Activated T-cell treated with anti-CD3 and anti-CD28 coated beads for 1 hour (primary cell): Measurements from ENCODE around the gene AKAP7.
"Not testable (repeated sequence)": the region's sequence is repeated elsewhere in the genome, so short reads cannot be mapped to it uniquely, and the experiment has no call there.

Experiments used
- DNase-seq: peaks from one replicate; pipeline ENCODE4 v3.0.0-alpha.2; 2020; ENCODE audit warnings: low read depth

The AKAP7 gene

DNA sequence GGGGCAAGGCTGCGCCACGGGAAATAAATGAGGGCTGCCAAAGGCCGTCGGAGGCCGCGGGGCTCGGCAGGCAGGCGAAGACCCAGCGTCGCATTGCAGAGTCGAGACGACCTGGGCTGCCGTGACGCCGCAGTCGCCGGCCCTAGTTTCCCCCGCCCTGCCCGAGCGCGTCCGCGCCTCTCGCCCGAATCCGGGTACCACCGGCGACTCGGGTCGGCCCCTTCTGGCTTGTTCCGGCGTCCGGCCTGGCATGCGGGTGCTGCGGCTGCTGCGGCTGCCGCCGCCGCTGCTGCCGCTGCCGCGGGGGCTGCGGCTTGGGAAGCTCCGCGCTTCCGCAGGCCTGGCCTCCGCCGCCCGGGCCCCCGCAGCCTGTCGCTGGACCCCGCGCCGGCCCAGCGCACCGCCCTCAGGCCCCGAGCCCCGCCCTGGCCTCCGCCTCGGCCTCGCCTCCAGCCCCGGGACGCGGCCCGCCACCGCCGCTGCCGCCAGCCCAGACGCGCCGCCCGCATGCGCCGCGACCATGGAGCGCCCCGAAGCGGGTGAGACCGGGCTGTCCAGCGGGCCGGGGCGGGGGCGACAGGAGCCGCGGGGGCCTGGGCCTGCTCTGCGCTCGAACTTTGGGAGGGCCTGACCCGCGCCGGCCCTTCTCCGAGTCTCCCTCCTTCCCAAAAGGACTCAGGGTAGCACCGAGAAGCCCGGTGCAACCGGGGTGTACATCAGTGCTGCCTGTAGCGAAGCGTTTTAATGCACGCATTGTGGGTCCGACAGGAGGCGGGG lies at the start of gene AKAP7:
Gene AKAP7, plus strand, starts transcription at position 224 of the 777 bp plus-strand sequence. Its CDS starts 297 bp downstream, at position 521.
- DNase-seq: peak; percentile 29

DNA sequence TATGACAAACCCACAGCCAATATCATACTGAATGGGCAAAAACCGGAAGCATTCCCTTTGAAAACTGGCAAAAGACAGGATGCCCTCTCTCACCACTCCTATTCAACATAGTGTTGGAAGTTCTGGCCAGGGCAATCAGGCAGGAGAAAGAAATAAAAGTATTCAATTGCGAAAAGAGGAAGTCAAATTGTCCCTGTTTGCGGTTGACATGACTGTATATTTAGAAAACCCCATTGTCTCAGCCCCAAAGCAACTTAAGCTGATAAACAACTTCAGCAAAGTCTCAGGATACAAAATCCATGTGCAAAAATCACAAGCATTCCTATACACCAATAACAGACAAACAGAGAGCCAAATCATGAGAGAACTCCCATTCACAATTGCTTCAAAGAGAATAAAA lies 44.9 kb upstream of the AKAP7 start:
- DNase-seq: not testable (repeated sequence)

- DNase-seq: not testable (repeated sequence)
Measured at GRCh38 chr6:131091944-131092343, 43.3 kb upstream of the AKAP7 start.

DNA sequence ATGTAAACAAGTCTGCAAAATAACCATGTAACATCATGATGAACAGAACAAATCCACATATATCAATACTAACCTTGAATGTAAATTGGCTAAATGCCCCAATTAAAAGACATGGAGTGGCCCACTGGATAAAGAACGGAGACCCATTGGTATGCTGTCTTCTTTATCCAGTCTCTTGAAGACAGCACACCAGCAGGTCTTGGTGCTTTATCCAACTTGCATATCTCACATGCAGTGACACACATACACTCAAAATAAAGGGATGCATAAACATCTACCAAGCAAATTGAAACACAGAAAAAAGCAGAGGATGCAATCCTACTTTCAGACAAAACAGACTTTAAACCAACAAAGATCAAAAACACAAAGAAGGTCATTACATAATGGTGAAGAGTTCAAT lies 41.9 kb upstream of the AKAP7 start:
- no peak for DNase-seq

- DNase-seq: no peak
Measured at GRCh38 chr6:131096786-131097185, 38.5 kb upstream of the AKAP7 start.

- no peak for DNase-seq
Measured at GRCh38 chr6:131101911-131102680, 33.2 kb upstream of the AKAP7 start.

DNA sequence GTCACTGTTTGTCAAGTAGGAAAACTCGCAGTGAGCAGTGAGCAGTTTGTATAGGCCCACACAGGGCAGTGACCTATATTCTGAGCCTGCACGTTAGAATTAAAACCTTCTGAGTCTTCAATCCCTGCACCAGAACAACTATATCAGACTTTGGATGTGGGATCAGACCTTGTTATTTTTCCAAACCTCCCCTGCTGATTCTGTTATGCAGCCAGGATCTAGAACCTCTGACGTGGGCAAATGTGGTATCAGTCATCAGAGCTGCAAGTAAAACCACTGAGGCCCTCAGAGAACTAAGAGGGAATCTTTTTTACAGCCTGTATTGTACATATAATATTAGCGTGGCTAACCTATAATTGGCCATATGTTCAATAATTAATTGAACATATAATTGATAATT lies 32.0 kb upstream of the AKAP7 start:
- no peak for DNase-seq

DNA sequence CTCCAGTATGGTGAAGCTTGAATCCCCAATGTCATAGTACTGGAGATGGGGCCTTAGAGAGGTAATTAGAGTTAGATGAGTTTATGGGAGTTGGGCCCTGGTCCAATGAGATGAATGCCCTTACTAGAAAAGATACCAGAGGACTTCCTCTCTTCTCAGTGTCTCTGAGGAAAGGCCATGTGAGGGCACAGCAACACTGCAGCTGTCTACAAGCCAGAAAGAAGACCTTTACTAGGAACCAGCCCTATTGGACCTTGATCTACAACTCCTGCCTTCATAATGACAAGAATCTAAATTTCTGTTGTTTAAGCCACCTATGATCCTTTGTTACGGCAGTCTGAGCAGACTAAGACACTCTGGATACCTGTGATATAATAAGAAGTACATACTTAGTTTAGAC lies 31.4 kb upstream of the AKAP7 start:
- DNase-seq: no peak

GRCh38 chr6:131107151-131107550 lies 28.1 kb upstream of the AKAP7 start:
- DNase-seq: no peak

DNA sequence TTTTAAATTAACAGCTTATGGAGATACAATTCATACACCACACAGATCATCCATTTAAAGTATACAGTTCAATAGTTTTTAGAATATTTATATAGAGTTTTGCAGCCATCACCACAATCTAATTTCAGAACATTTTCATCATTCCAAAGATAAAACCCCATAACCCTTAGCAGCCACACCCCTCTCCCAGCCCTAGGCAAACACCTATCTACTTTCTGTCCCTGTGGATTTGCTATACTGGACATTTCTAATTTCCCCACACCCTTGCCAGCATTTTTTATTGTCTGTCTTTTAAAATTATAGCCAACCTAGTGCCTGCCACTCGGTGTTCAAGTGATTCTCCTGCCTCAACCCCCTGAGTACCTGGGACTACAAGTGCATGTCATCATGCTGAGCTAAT lies 23.0 kb upstream of the AKAP7 start:
- DNase-seq: no peak

DNA sequence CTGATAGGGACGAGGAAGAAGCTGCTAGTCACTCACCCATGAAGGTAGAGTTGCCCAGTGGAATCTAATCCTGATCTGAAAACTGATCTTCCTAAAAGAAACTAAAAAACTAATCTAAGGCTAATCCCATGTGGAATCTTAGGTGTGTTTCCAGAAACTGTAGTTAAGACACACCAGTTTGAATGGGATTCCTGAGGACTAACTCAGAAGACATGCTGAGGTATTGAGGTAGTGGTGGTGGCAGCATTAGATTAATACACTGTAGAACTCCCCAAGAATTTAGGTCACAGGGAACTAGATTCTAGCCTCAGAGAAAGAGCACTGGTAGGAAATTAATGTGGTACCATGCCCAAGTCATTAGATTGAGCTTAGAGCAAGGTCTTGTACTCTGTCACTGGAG lies 19.6 kb upstream of the AKAP7 start:
- no peak for DNase-seq

GRCh38 chr6:131116321-131116720 lies 18.9 kb upstream of the AKAP7 start:
- no peak for DNase-seq

DNA sequence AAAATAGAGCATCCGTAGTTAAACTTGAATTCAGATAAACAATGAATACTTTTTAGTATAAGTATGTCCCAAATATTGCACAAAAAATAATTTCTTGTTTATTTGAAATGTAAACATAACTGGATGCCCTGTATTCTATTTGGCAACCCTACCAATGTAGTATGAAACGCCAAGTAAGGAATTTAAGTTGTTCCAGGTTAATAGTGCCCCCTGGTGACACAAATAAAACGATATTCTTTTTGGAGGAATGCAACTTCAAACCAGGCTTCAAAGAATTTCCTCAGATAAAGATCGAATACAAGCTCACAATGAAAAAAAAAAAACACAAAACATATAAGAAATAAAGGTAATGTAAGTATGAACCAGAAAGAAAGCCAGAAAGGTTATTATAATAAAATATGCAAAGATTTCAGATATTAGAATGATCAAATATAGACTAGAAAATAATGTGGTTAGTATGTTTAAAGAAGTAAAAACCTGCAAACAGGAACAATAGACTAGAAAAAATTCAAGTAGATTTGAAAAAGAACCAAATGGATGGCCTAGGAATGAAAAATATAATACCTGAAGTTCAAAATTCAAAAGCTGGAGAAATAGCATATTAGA lies 18.4 kb upstream of the AKAP7 start:
- no peak for DNase-seq

GRCh38 chr6:131117878-131118277 lies 17.4 kb upstream of the AKAP7 start:
- no peak for DNase-seq

GRCh38 chr6:131122007-131122406 lies 13.3 kb upstream of the AKAP7 start:
- DNase-seq: no peak

DNA sequence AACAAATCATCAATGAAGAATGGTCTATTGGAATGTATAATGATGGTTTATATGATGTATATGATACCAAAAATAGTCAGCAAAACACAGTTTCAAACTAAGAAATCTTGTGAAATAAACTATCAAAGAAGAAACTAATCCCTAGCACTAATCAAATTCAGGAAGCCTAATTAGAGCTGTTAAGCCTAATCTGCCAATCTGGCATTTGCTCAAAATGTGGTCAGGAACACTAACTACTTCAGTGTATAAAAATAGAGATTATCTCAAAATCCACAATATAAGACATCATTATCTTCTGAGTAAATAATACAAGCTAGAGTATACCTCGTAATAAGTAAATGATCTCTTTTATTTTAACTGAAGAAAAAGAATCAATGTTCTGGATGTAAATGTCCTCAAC lies 12.8 kb upstream of the AKAP7 start:
- no peak for DNase-seq

- DNase-seq: no peak
Measured at GRCh38 chr6:131124336-131125071, 10.8 kb upstream of the AKAP7 start.

DNA sequence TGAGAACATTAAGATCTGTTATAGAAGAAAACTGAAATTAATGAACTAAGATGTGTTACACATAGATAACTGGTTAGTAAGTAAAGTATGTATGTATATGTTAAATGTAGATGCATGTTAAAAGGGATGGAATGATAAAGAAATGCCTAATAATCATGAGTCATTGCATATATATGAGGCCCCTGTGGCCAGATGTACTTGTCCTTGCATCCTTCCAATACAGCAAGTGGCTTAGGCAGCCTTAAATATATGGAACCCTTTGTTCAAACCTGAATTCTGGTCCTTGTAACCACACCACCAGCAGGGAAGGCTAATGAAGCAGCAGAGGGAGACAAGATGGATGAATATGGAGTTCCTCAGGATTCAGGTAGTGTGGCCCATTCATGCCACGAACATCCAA lies 9.8 kb upstream of the AKAP7 start:
- no peak for DNase-seq

- DNase-seq: no peak
Measured at GRCh38 chr6:131129689-131130553, 5.3 kb upstream of the AKAP7 start.

DNA sequence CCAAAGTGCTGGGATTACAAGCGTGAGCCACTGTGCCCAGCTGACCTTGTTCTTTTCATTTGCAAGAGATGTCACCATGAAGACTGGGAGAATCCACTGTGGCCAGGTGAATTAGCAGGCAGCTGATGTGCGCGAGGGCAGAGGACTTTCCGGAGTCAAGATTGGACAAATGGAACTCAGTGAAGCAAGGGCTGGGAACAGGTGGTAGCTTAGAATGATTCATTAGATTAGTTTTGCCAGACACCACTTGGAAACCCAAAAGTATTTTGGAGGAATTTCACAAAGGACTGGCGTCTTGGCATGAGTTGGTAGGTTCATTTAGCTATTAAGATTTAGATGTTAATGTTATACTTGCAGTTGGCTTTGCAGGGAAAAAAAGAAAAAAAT lies 4.7 kb upstream of the AKAP7 start:
- no peak for DNase-seq

DNA sequence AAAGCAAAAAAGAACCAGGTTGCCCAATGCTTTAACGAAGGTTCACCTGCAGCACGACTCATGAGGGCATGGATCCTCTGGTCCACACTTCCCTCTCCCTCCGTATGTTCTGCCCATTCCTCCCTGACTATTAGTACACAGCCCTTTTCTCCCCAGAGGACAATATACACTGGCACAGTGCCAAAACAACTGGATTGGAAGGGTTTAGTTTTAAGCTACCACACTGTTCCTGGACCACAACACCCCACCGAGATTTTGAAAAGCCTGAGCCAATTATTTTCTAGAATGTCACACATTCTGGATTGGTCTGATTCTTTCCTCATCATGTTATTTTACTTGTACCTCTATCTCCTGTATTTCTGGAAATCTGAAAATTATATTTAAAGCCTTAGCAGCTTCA lies 2.9 kb upstream of the AKAP7 start:
- no peak for DNase-seq
